Muscle layer of colon (tissue), 2 donors: ENCODE data around the gene CRYBG3.

ENCODE experiments used
- H3K27ac ChIP-seq: one replicate; pipeline ENCODE4 v1.7.0; 2013; ENCODE audit warnings: low read depth, mild to moderate bottlenecking, low read length, moderate library complexity
- H3K27me3 ChIP-seq, 2 donors: one replicate each; pipeline ENCODE4 v1.7.0; 2013; ENCODE audit warnings: low read length in 2 of 2, mild to moderate bottlenecking in 2 of 2; ENCODE audit not compliant: insufficient read depth in 2 of 2, control insufficient read depth in 1 of 2
- H3K36me3 ChIP-seq: one replicate; pipeline ENCODE4 v1.7.0; 2013; ENCODE audit warnings: mild to moderate bottlenecking, low read length; ENCODE audit not compliant: insufficient read depth
- H3K4me1 ChIP-seq: one replicate; pipeline ENCODE4 v1.7.0; 2013; ENCODE audit warnings: mild to moderate bottlenecking, low read length; ENCODE audit not compliant: insufficient read depth
- H3K4me3 ChIP-seq, 2 donors: one replicate each; pipeline ENCODE4 v1.7.0; 2013; ENCODE audit warnings: low read length in 2 of 2, low read depth in 1 of 2, mild to moderate bottlenecking in 1 of 2, moderate library complexity in 1 of 2
- H3K9ac ChIP-seq: one replicate; pipeline ENCODE4 v1.7.0; 2013; ENCODE audit warnings: low read length
- H3K9me3 ChIP-seq: one replicate; pipeline ENCODE4 v1.7.0; 2013; ENCODE audit warnings: mild to moderate bottlenecking, low read length
- donor health status: abdominal sarcoma.
- donor health status: Adenocarcinoma of cecum.

Gene CRYBG3

GRCh38 chr3:97880267-97880666 lies 58.5 kb downstream of the CRYBG3 start:
- Histone ChIP-seq H3K4me1 (peaks cover 9% of the 10 kb centered on the region), H3K4me3 (no peak overlapping the region), H3K27ac (no peak overlapping the region), H3K9ac (no peak overlapping the region), H3K36me3 (peaks cover 15% of the 10 kb centered on the region), H3K27me3 (no peaks in the 10 kb centered on the region), H3K9me3 (no peaks in the 10 kb centered on the region)

GRCh38 chr3:97882975-97883598 lies 61.3 kb downstream of the CRYBG3 start:
- peaks cover 9% of the 10 kb centered on the region for H3K4me1 ChIP-seq
- no peak overlapping the region for H3K4me3 ChIP-seq
- H3K9ac ChIP-seq, result no peak overlapping the region
- no peak overlapping the region for H3K27ac ChIP-seq
- H3K36me3 ChIP-seq, result peaks cover 37% of the 10 kb centered on the region
- no peaks in the 10 kb centered on the region for H3K9me3 ChIP-seq
- no peaks in the 10 kb centered on the region for H3K27me3 ChIP-seq

DNA sequence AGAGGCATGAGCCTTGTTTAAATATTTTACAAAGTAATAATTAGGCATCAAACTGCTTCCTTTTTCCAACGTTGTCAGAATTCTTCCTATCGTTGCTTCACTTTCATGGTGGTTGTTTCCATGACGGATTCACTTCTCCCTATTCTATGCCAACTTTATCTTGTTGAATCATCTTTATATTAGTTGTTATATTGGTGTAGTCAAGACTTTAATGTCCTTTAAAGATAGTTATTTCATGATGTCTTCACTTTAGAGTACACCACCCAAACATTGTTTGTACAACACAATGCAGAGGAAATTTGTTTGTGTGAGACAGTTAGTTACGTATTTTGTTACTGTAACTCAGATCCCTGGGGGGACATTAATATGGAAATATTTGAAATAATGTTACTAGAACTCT lies 61.9 kb downstream of the CRYBG3 start:
- no peaks in the 10 kb centered on the region for H3K27me3 ChIP-seq
- no peaks in the 10 kb centered on the region for H3K9me3 ChIP-seq
- H3K36me3 ChIP-seq, result peaks cover 44% of the 10 kb centered on the region
- H3K27ac ChIP-seq, result no peak overlapping the region
- no peak overlapping the region for H3K4me3 ChIP-seq
- no peak overlapping the region for H3K9ac ChIP-seq
- H3K4me1 ChIP-seq, result peaks cover 9% of the 10 kb centered on the region

GRCh38 chr3:97884586-97885123 lies 62.8 kb downstream of the CRYBG3 start:
- Histone ChIP-seq H3K36me3 (peaks cover 53% of the 10 kb centered on the region), H3K27ac (no peak overlapping the region), H3K4me3 (no peak overlapping the region), H3K9ac (no peak overlapping the region), H3K4me1 (peaks cover 9% of the 10 kb centered on the region), H3K27me3 (no peaks in the 10 kb centered on the region), H3K9me3 (no peaks in the 10 kb centered on the region)

DNA sequence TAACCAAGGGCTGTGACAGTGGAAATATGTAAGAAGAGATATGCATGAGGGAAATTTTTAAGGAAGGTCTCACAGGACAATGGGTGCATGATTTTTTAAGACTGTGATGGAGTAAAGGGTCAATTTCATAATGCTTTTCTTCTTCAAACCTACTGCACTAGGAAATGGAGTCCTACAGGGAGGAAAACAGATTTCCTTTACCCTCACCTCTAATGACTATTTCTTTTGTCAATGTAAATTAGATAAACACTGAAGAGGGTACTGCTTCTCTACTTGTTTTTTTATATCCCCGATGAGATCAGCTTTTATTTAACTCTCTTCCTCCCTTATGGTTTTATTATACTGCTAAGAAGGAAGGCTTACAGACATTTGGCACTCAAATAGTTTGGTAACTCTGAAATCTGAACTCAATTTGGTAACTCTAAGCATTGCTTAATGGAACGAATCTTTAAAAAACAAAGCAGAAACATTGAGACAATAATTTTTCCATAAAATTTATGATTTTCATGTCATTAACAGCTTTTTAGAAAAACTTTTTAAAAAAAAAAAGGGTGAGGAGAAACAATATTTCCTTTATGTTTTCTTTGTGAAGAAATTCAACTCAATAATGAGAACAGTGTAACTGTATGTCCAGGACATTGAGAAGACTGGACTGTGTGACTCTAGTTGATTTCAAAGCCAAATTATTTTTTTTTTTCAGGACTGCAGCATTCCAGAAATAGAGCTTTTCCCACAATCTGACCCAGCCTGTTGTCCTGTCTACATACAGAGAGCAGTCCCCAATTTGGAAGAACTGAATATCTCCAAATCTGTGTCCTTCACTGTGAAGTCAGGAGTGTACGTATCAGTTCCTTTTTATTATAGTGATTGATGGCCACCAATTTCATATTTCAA lies 64.4 kb downstream of the CRYBG3 start:
- no peaks in the 10 kb centered on the region for H3K27me3 ChIP-seq
- peaks cover 45% of the 10 kb centered on the region for H3K36me3 ChIP-seq
- H3K4me3 ChIP-seq, result no peak overlapping the region
- no peak overlapping the region for H3K27ac ChIP-seq
- H3K9ac ChIP-seq, result no peak overlapping the region
- no peaks in the 10 kb centered on the region for H3K9me3 ChIP-seq
- peaks cover 9% of the 10 kb centered on the region for H3K4me1 ChIP-seq

- Histone ChIP-seq H3K4me3 (no peak overlapping the region), H3K9ac (no peak overlapping the region), H3K36me3 (peaks cover 54% of the 10 kb centered on the region), H3K27ac (no peak overlapping the region), H3K9me3 (no peaks in the 10 kb centered on the region), H3K27me3 (no peaks in the 10 kb centered on the region), H3K4me1 (no peaks in the 10 kb centered on the region)
Measured at GRCh38 chr3:97889814-97890213, 68.0 kb downstream of the CRYBG3 start.

DNA sequence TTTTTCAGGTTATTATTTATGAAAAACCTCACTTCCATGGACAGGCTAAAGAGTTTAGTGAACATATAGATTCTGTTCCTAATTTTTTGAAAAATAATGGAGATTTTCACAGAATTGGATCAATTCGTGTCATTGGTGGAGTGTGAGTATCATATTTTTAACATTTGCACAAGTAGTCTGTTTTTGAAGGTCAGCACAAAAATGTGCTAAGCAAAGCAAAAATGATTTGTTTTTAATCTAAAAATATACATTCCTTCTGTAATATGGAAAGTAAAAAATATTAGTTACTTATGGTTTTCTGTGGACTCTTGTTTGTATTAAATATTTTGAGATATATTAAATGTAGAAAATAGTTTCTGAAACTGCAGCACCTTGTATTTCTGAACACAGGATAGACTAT lies 71.0 kb downstream of the CRYBG3 start:
- Histone ChIP-seq H3K4me1 (no peaks in the 10 kb centered on the region), H3K27me3 (no peaks in the 10 kb centered on the region), H3K4me3 (no peak overlapping the region), H3K27ac (no peak overlapping the region), H3K36me3 (peaks cover 58% of the 10 kb centered on the region), H3K9me3 (no peaks in the 10 kb centered on the region), H3K9ac (no peak overlapping the region)

GRCh38 chr3:97895216-97895615 lies 73.4 kb downstream of the CRYBG3 start:
- no peaks in the 10 kb centered on the region for H3K9me3 ChIP-seq

GRCh38 chr3:97896129-97896528 lies 74.3 kb downstream of the CRYBG3 start:
- Histone ChIP-seq H3K4me1 (peaks cover 2% of the 10 kb centered on the region), H3K27ac (no peak overlapping the region), H3K9ac (no peak overlapping the region), H3K36me3 (peaks cover 54% of the 10 kb centered on the region), H3K27me3 (no peaks in the 10 kb centered on the region), H3K9me3 (no peaks in the 10 kb centered on the region), H3K4me3 (no peak overlapping the region)

More at GRCh38 chr3:97895216-97895615, 73.4 kb downstream of the CRYBG3 start:
- H3K4me3 ChIP-seq, result no peak overlapping the region
- H3K36me3 ChIP-seq, result peaks cover 49% of the 10 kb centered on the region
- no peak overlapping the region for H3K27ac ChIP-seq
- H3K9ac ChIP-seq, result no peak overlapping the region
- no peaks in the 10 kb centered on the region for H3K4me1 ChIP-seq
- H3K27me3 ChIP-seq, result no peaks in the 10 kb centered on the region

DNA sequence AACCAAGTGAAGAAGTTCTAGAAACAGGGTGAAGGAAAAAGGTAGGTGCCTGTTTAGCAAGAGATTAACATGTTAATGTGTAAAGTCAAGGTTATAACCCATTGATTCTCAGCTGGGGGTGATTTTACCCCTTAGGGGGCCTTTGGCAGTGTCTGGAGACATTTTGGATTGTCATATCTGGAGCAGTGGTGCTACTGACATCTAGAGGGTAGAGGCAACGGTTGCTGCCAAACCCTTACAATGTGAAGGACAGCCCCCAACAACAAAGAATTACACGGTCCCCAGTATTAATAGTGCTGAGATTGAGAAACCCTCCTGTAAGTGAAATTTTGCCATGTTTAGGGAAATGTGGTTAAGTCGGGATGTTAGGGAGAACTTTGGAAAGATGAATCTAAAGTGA lies 74.7 kb downstream of the CRYBG3 start:
- H3K9ac ChIP-seq, result no peak overlapping the region

DNA sequence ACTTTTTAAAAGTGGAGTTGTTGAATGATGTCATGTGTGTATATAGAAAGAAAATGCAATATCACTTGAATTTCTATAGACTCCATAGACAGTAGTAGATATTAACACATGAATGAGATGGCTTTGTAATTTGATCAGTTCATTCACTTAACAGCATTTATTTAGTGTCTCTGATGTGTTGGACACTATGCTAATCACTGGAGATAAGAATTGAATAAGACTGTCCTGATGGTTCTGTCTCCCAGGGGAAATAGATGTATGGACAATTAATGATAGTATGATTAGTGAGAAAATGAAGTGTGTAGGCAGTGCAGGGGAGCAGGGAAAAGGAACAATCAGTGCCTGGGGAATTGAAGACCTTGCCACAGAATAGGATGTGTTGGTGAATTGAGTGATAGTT lies 77.5 kb downstream of the CRYBG3 start:
- Histone ChIP-seq H3K4me1 (peaks cover 4% of the 10 kb centered on the region), H3K36me3 (peaks cover 42% of the 10 kb centered on the region), H3K4me3 (no peak overlapping the region), H3K27ac (no peak overlapping the region), H3K9me3 (no peaks in the 10 kb centered on the region), H3K9ac (no peak overlapping the region), H3K27me3 (no peaks in the 10 kb centered on the region)

More for the DNA sequence above, 74.7 kb downstream of the CRYBG3 start:
- H3K27me3 ChIP-seq, result no peaks in the 10 kb centered on the region
- H3K9me3 ChIP-seq, result no peaks in the 10 kb centered on the region
- no peak overlapping the region for H3K4me3 ChIP-seq
- peaks cover 55% of the 10 kb centered on the region for H3K36me3 ChIP-seq
- peaks cover 4% of the 10 kb centered on the region for H3K4me1 ChIP-seq
- H3K27ac ChIP-seq, result no peak overlapping the region
